Measurements from ENCODE around the gene HEXD. TPM values are rescaled to one million over a fixed set of nuclear protein-coding genes. Genes with fewer than 3 reads are reported as not detected.
A peak's percentile ranks its signal among the peaks of the same experiment; 100 is the strongest.

Gene HEXD
- total and polyA plus RNA-seq, 2 donors (not counting 1 experiment from before 2014, with no cell fraction given), result 6.4 to 16.7 TPM

GRCh38 chr17:82370471-82371332 is 47.4 kb upstream of the HEXD start:
- peak in 1 of 2 donors; percentile 17 for DNase-seq (ENCODE audit: low read depth in 2 of 2)
- Histone ChIP-seq H3K27me3 (ENCODE audit: control insufficient read depth, insufficient read depth, low read length) (peaks cover 39% of the 10 kb centered on the region), H3K4me2 (ENCODE audit: extremely low read depth, insufficient read depth, low read length) (peak overlapping the region; percentile 75)

GRCh38 chr17:82371333-82372248 is 46.6 kb upstream of the HEXD start, which contains the start of gene UTS2R:
TSS of gene UTS2R (plus strand) at chr17:82371765. CDS start at chr17:82374325, 2,560 bp downstream.
- Histone ChIP-seq H4K20me1 (ENCODE audit: control insufficient read depth, extremely low read depth, insufficient read depth, low read length) (no peaks in the 10 kb centered on the region), H3K27me3 (ENCODE audit: control insufficient read depth, insufficient read depth, low read length) (peaks cover 42% of the 10 kb centered on the region), H3K4me1 (ENCODE audit: control insufficient read depth, extremely low read depth, insufficient read depth, low read length) (no peaks in the 10 kb centered on the region), H3K4me3 (replicated peaks in 1 of 4; ENCODE audit: control extremely low read depth in 1 of 4, insufficient read depth in 1 of 4, low read depth in 3 of 4, low read length in 4 of 4) (peak within 1 kb of the TSS; percentile 7 to 44 (median 37)), H2AFZ (ENCODE audit: low read length) (peak within 1 kb of the TSS; percentile 53), H3K9me3 (ENCODE audit: control insufficient read depth, insufficient read depth, low read depth, low read length) (no peaks in the 10 kb centered on the region), H3K36me3 (ENCODE audit: control insufficient read depth, insufficient read depth, low read length) (no peaks in the 10 kb centered on the region), H3K27ac (ENCODE audit: insufficient read depth, low read length) (no peak within 1 kb of the TSS), H3K9ac (ENCODE audit: insufficient read depth, low read length) (no peak within 1 kb of the TSS), H3K4me2 (ENCODE audit: extremely low read depth, insufficient read depth, low read length) (peak within 1 kb of the TSS; percentile 75), H3K79me2 (ENCODE audit: control insufficient read depth, insufficient read depth, low read length) (no peaks in the 10 kb centered on the region)
- DNase-seq (ENCODE audit: low read depth in 2 of 2), result no peak
- TF ChIP-seq EZH2 (IDR thresholded peaks at IDR 0.05; ENCODE audit: low read length, missing control alignments) (peak; percentile 64), CTCF (conservative IDR thresholded peaks at IDR 0.05 in 1 of 2, IDR thresholded peaks at IDR 0.05 in 1 of 2; ENCODE audit: low read depth in 1 of 2, low read length in 2 of 2) (no peak)

More at GRCh38 chr17:82370471-82371332, 47.4 kb upstream of the HEXD start:
- Histone ChIP-seq H3K4me3 (replicated peaks in 1 of 4; ENCODE audit: control extremely low read depth in 1 of 4, insufficient read depth in 1 of 4, low read depth in 3 of 4, low read length in 4 of 4) (peak overlapping the region; percentile 7 to 44 (median 37)), H3K27ac (ENCODE audit: insufficient read depth, low read length) (no peak overlapping the region), H3K36me3 (ENCODE audit: control insufficient read depth, insufficient read depth, low read length) (no peaks in the 10 kb centered on the region), H3K9ac (ENCODE audit: insufficient read depth, low read length) (no peak overlapping the region), H3K79me2 (ENCODE audit: control insufficient read depth, insufficient read depth, low read length) (no peaks in the 10 kb centered on the region), H3K9me3 (ENCODE audit: control insufficient read depth, insufficient read depth, low read depth, low read length) (no peaks in the 10 kb centered on the region), H3K4me1 (ENCODE audit: control insufficient read depth, extremely low read depth, insufficient read depth, low read length) (no peaks in the 10 kb centered on the region), H2AFZ (ENCODE audit: low read length) (peak overlapping the region; percentile 53), H4K20me1 (ENCODE audit: control insufficient read depth, extremely low read depth, insufficient read depth, low read length) (no peaks in the 10 kb centered on the region)
- no peak for TF ChIP-seq CTCF (conservative IDR thresholded peaks at IDR 0.05 in 1 of 2, IDR thresholded peaks at IDR 0.05 in 1 of 2; ENCODE audit: low read depth in 1 of 2, low read length in 2 of 2)
- TF ChIP-seq EZH2 (IDR thresholded peaks at IDR 0.05; ENCODE audit: low read length, missing control alignments), result peak; percentile 75

Measured in fibroblast of lung (primary cell).